ENCODE data around the gene STAT3. TPM values are rescaled to one million over a fixed set of nuclear protein-coding genes. Genes with fewer than 3 reads are reported as not detected.
A peak's percentile ranks its signal among the peaks of the same experiment; 100 is the strongest.

The STAT3 gene
- total and polyA plus RNA-seq, 3 experiments from 2014 or later: 148 to 166 (median 155) TPM

DNA sequence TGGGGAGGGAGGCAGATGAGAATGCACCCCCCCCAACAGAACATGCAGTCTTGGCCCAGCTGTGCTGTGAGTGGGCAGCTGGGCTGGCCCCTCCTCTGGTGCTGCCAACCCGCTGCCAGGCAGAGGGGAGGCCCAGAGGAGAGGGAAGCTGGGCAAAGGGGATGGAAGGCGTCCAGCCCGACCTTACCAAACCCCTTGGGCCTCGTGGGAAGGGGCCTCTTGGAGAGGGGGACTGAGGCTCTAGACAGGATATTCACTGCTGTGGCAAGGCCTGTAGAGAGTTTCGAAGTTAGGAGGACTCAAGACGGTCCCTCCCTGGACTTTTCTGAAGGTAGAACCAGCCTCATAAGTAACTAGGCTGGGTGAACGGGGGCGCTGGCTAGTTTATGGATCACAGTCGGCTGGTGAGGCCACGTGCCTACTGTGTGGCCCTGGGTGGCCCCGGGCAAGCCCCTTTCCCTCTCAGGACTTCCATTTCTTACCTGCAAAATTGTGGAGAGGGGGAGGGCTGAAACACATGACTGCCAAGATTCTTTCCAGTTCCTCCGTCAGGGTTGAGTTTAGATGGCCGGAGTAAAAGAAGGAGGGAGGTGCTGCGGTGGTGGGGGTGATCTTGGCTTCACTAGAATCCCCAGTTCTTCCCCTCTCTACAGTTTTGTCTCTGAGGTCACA is 100.8 kb downstream of the STAT3 start:
- Histone ChIP-seq H3K4me3 (ENCODE audit: low read length) (peak overlapping the region; percentile 65), H3K4me1 (ENCODE audit: insufficient read depth, low read length) (peaks cover 30% of the 10 kb centered on the region), H3K9me3 (ENCODE audit: low read length) (no peaks in the 10 kb centered on the region), H3K36me3 (ENCODE audit: insufficient read depth, low read length) (no peaks in the 10 kb centered on the region), H3K27me3 (ENCODE audit: insufficient read depth, low read length, poor library complexity, severe bottlenecking) (no peaks in the 10 kb centered on the region), H3K27ac (ENCODE audit: low read depth, low read length) (peak overlapping the region; percentile 88)
- no peaks in the 10 kb centered on the region for H3K27me3 Mint-ChIP-seq
- CTCF ChIA-PET: interaction anchor here (0.6 to 3.1 kb wide), 7 partner anchors 10 to 102 kb away, joined by 3 to 19 read pairs (median 3); no protein-coding TSS in a partner anchor
- H3K4me1 Mint-ChIP-seq: peaks cover 42 to 70% (median 52%) of the 10 kb centered on the region in 3 donors
- peak overlapping the region; percentile 95 to 99 (median 99) for H3K27ac Mint-ChIP-seq
- DNase-seq: peak in 4 of 5 donors; percentile 18 to 59 (median 37)
- H3K36me3 Mint-ChIP-seq: peaks cover 0 to 34% (median 2%) of the 10 kb centered on the region in 3 donors
- POLR2A ChIA-PET: interaction anchor here (0.5 to 5.6 kb wide), 9 partner anchors 9 to 537 kb away, joined by 3 to 55 read pairs (median 7); partner anchors contain the start of genes BECN1, STAT3 and STAT5B
- H3K4me3 Mint-ChIP-seq: peak overlapping the region; percentile 93 to 97 (median 96)
- H3K9me3 Mint-ChIP-seq: no peaks in the 10 kb centered on the region

GRCh38 chr17:42286411-42287221 is 101.6 kb downstream of the STAT3 start:
- Histone ChIP-seq H3K27me3 (ENCODE audit: insufficient read depth, low read length, poor library complexity, severe bottlenecking) (no peaks in the 10 kb centered on the region), H3K36me3 (ENCODE audit: insufficient read depth, low read length) (no peaks in the 10 kb centered on the region), H3K4me1 (ENCODE audit: insufficient read depth, low read length) (peaks cover 30% of the 10 kb centered on the region), H3K4me3 (ENCODE audit: low read length) (peak overlapping the region; percentile 65), H3K27ac (ENCODE audit: low read depth, low read length) (peak overlapping the region; percentile 88), H3K9me3 (ENCODE audit: low read length) (no peaks in the 10 kb centered on the region)
- Mint-ChIP-seq H3K36me3 (peaks cover 0 to 25% (median 2%) of the 10 kb centered on the region in 3 donors), H3K27ac (peak overlapping the region; percentile 95 to 99 (median 99)), H3K9me3 (no peaks in the 10 kb centered on the region), H3K4me3 (peak overlapping the region; percentile 93 to 97 (median 96)), H3K27me3 (no peaks in the 10 kb centered on the region), H3K4me1 (peaks cover 38 to 69% (median 49%) of the 10 kb centered on the region in 3 donors)
- ChIA-PET CTCF (interaction anchor here (1.1 to 3.1 kb wide), 5 partner anchors 11 to 231 kb away, joined by 3 to 19 read pairs (median 3); no protein-coding TSS in a partner anchor), POLR2A (interaction anchor here (0.5 to 5.6 kb wide), 3 partner anchors 9 to 538 kb away, joined by 3 to 55 read pairs (median 25); partner anchors contain the start of gene BECN1)
- DNase-seq: no peak

GRCh38 chr17:42285346-42286050 is 102.7 kb downstream of the STAT3 start:
- CTCF ChIA-PET: interaction anchor here (1.4 kb wide), 1 partner anchor 232 kb away, joined by 3 read pairs; no protein-coding TSS in a partner anchor
- Histone ChIP-seq H3K27ac (ENCODE audit: low read depth, low read length) (no peak overlapping the region), H3K27me3 (ENCODE audit: insufficient read depth, low read length, poor library complexity, severe bottlenecking) (no peaks in the 10 kb centered on the region), H3K9me3 (ENCODE audit: low read length) (no peaks in the 10 kb centered on the region), H3K4me3 (ENCODE audit: low read length) (no peak overlapping the region), H3K36me3 (ENCODE audit: insufficient read depth, low read length) (no peaks in the 10 kb centered on the region), H3K4me1 (ENCODE audit: insufficient read depth, low read length) (peaks cover 27% of the 10 kb centered on the region)
- H3K36me3 Mint-ChIP-seq: peaks cover 0 to 17% (median 0%) of the 10 kb centered on the region in 3 donors
- H3K4me1 Mint-ChIP-seq: peaks cover 33 to 60% (median 37%) of the 10 kb centered on the region in 3 donors
- peak overlapping the region in 6 of 7 donors; percentile 38 to 97 (median 95) for H3K4me3 Mint-ChIP-seq
- H3K27ac Mint-ChIP-seq: peak overlapping the region in 4 of 8 donors; percentile 50 to 99 (median 84)
- POLR2A ChIA-PET: interaction anchor here (0.7 to 5.6 kb wide), 3 partner anchors 8 to 36 kb away, joined by 4 to 55 read pairs (median 6); no protein-coding TSS in a partner anchor
- no peaks in the 10 kb centered on the region for H3K9me3 Mint-ChIP-seq
- no peaks in the 10 kb centered on the region for H3K27me3 Mint-ChIP-seq
- no peak for DNase-seq

GRCh38 chr17:42284566-42284965 is 103.7 kb downstream of the STAT3 start:
- no peak for DNase-seq
- Mint-ChIP-seq H3K36me3 (peaks cover 0 to 10% (median 0%) of the 10 kb centered on the region in 3 donors), H3K4me1 (peaks cover 26 to 53% (median 28%) of the 10 kb centered on the region in 3 donors), H3K27me3 (no peaks in the 10 kb centered on the region), H3K27ac (peak overlapping the region in 1 of 8 donors; percentile 12), H3K9me3 (no peaks in the 10 kb centered on the region), H3K4me3 (no peak overlapping the region)
- Histone ChIP-seq H3K27me3 (ENCODE audit: insufficient read depth, low read length, poor library complexity, severe bottlenecking) (no peaks in the 10 kb centered on the region), H3K36me3 (ENCODE audit: insufficient read depth, low read length) (no peaks in the 10 kb centered on the region), H3K4me3 (ENCODE audit: low read length) (no peak overlapping the region), H3K27ac (ENCODE audit: low read depth, low read length) (no peak overlapping the region), H3K9me3 (ENCODE audit: low read length) (no peaks in the 10 kb centered on the region), H3K4me1 (ENCODE audit: insufficient read depth, low read length) (peaks cover 19% of the 10 kb centered on the region)
- POLR2A ChIA-PET: interaction anchor here (0.7 kb wide), 1 partner anchor 33 kb away, joined by 3 read pairs; no protein-coding TSS in a partner anchor
- CTCF ChIA-PET: no interaction called here

DNA sequence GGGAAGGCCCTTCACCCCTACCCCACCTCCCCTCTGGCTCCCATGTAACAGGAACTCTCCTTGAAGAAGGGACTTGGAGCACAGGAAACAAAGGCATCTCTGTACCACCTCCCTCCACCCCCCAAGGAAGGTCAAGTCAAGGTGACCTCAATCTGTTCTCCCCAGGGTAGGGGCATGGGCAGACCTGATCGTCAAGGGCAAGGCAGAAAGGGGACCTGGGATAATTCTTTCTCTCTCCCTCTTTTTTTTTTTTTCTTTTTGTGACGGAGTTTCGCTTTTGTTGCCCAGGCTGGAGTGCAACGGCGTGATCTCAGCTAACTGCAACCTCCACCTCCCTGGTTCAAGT is 104.2 kb downstream of the STAT3 start:
- no peak overlapping the region for H3K27ac ChIP-seq (ENCODE audit: low read depth, low read length)
- peaks cover 0 to 8% (median 0%) of the 10 kb centered on the region in 3 donors for H3K36me3 Mint-ChIP-seq
- H3K4me3 Mint-ChIP-seq: no peak overlapping the region
- H3K4me3 ChIP-seq (ENCODE audit: low read length): no peak overlapping the region
- H3K9me3 Mint-ChIP-seq: no peaks in the 10 kb centered on the region
- no peaks in the 10 kb centered on the region for H3K27me3 Mint-ChIP-seq
- H3K27ac Mint-ChIP-seq: peak overlapping the region in 2 of 8 donors; percentile 17 to 58
- no peaks in the 10 kb centered on the region for H3K9me3 ChIP-seq (ENCODE audit: low read length)
- H3K27me3 ChIP-seq (ENCODE audit: insufficient read depth, low read length, poor library complexity, severe bottlenecking): no peaks in the 10 kb centered on the region
- ChIA-PET CTCF (no interaction called here), POLR2A (interaction anchor here (0.7 kb wide), 1 partner anchor 32 kb away, joined by 3 read pairs; no protein-coding TSS in a partner anchor)
- DNase-seq: no peak
- peaks cover 13% of the 10 kb centered on the region for H3K4me1 ChIP-seq (ENCODE audit: insufficient read depth, low read length)
- peaks cover 22 to 47% (median 24%) of the 10 kb centered on the region in 3 donors for H3K4me1 Mint-ChIP-seq
- H3K36me3 ChIP-seq (ENCODE audit: insufficient read depth, low read length): no peaks in the 10 kb centered on the region

DNA sequence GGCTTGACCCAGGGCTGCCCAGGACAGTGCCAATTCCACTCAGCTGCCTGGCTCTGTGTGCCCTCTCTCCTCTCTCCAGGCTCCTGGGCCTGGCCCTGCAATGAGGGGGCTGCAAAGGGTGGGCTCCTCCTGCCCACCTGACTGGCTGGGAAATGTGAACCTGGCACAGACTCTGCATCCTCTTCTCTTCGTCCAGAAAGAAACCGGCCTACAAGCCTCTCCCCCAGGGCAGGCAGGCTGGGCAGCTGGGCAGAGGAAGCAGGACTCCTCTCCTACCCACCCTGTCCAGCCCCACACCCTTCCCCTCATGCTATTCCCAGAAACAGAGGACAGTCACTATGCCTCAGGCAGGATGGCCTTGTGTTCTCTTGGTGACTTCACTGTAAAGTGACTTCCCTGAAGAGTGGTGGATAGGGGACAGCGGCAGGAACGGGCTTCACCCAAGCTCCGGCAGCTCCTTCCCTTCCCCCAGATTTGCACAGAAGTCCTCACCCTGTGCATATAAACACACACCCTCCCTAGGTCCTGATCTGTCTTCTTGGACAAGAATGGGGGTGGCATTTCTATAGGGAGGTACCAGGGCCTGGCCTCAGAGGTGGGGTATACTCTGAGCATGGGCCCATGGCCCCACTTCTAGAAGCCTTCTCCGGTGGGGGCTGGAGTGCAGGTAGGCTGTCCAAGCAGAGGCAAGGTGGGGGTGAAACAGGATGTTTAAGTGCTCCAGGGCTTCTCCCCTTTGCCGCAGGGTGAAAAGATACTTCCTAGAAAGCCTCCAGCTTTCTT is 104.8 kb downstream of the STAT3 start:
- Mint-ChIP-seq H3K9me3 (no peaks in the 10 kb centered on the region), H3K27me3 (no peaks in the 10 kb centered on the region), H3K4me1 (peaks cover 21 to 46% (median 24%) of the 10 kb centered on the region in 3 donors), H3K27ac (peak overlapping the region in 3 of 8 donors; percentile 17 to 68 (median 58)), H3K36me3 (peaks cover 0 to 6% (median 0%) of the 10 kb centered on the region in 3 donors), H3K4me3 (no peak overlapping the region)
- H3K27me3 ChIP-seq (ENCODE audit: insufficient read depth, low read length, poor library complexity, severe bottlenecking): no peaks in the 10 kb centered on the region
- no peaks in the 10 kb centered on the region for H3K9me3 ChIP-seq (ENCODE audit: low read length)
- H3K4me3 ChIP-seq (ENCODE audit: low read length): no peak overlapping the region
- POLR2A ChIA-PET: no interaction called here
- no peak overlapping the region for H3K27ac ChIP-seq (ENCODE audit: low read depth, low read length)
- H3K4me1 ChIP-seq (ENCODE audit: insufficient read depth, low read length): peaks cover 13% of the 10 kb centered on the region
- H3K36me3 ChIP-seq (ENCODE audit: insufficient read depth, low read length): no peaks in the 10 kb centered on the region
- CTCF ChIA-PET: no interaction called here
- DNase-seq: no peak
